HG03565 (cell line): ENCODE measurements around the gene EGF.
"Not testable (repeated sequence)": the region's sequence is repeated elsewhere in the genome, so short reads cannot be mapped to it uniquely, and the experiment has no call there.

Experiments used
- ATAC-seq: cut with Tn5 transposase; IDR thresholded peaks from one replicate; pipeline ENCODE4 v1.9.1; 2021; ENCODE audit warnings: mild to moderate bottlenecking, moderate library complexity; ENCODE audit not compliant: unreplicated experiment

The EGF gene

DNA sequence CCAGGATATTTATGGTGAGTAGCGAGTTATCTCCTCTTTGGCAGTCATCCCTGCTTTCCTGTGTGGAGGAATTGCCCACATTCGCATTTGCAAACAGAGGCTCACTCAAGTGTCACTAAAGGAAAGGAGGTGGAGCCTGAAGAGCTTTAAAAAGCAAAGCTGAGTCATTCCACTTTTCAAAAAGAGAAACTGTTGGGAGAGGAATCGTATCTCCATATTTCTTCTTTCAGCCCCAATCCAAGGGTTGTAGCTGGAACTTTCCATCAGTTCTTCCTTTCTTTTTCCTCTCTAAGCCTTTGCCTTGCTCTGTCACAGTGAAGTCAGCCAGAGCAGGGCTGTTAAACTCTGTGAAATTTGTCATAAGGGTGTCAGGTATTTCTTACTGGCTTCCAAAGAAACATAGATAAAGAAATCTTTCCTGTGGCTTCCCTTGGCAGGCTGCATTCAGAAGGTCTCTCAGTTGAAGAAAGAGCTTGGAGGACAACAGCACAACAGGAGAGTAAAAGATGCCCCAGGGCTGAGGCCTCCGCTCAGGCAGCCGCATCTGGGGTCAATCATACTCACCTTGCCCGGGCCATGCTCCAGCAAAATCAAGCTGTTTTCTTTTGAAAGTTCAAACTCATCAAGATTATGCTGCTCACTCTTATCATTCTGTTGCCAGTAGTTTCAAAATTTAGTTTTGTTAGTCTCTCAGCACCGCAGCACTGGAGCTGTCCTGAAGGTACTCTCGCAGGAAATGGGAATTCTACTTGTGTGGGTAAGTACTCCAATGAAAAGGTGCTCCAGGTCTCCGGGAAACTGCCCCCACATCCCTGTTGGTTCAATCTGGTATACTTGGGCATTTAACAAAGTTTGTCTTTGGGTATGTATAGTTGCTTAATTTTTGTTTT is at the start of gene EGF:
TSS of gene EGF (plus strand) at position 178 of the 890 bp plus-strand sequence. CDS start at position 631, 453 bp downstream.
- no peak for ATAC-seq

DNA sequence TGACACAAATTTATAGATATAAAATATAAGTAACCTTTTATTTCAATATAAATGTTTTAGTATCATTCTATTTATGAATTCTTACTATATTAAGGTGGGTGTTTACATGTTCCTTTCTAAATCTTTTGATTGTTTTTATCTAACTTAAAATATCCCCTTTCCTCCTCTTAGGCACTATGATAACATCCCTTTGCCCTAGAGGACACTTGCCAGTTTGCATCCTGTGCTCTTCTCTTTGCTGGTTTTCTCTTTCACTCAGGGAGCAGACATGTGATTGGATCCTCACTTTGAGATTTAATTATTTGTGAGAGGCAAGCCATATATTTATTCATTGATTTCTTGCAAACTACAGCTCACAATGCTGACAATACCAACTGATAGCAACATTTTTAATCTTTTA is 48.5 kb upstream of the EGF start:
- no peak for ATAC-seq

DNA sequence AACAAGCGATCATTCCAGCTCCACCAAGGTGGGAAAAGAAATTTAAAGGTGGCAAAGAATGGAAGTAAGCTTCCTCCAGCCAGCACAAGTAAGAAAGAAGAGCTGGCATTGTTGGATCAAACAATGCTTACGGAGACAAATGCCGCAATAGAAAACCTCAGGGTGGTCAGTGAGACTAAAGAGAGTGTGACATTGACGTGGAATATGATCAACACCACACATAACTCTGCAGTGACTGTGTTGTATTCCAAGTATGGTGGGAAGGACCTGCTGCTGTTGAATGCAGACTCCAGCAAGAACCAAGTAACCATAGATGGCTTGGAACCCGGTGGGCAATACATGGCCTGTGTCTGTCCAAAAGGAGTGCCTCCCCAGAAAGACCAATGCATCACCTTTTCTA is 42.6 kb upstream of the EGF start:
- ATAC-seq, result no peak

DNA sequence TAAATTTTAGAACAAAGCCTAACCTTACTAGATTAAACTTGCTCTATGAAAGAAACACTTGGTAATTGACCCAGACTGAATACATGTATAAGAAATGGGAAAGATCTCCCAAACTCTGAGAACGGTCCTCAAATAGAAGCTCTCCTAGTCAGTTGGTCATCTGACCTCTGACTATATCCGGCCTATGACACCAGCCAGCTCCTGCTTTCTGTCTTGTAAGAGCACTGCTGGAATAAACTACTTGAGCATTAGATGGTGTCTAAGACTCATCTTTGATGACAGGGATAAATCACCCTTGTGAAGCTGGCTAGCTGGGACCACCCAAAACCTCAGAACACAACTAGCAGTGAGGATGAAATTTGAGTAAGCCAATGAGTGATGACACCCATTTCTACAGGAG is 40.6 kb upstream of the EGF start:
- ATAC-seq, result no peak

DNA sequence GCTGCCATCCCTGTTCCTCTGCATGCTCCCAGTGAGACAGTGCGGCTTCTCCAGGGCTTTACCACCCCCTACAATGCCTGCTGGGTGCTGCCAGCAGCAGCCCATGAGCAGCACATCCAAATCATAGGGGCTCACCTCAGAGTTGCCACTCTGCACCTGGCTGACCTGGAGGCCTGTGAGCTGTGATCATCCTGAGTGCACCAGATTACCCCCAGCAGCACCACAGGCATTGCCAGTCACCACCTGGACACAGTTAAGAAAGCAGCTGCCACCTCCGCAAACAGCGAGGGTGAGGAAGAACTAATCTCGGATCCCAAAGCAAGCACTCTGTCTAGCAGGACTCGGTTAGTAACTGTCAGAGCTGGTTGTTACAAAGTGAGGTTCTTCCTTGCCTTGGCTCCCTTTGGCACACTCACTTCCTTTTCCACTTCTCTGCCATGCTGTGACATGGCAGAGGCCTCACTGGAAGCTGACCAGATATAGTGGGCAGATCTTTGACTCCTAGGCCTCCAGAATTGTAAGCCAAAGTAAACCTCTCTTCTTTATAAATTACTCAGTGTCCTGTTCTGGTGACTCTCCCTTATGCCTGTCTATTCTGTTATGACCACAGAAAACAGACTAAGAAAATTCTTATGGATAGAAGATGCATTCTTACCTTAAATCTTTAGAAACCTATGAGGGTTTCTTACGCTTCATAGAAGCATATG is 39.6 kb upstream of the EGF start:
- ATAC-seq, result no peak

DNA sequence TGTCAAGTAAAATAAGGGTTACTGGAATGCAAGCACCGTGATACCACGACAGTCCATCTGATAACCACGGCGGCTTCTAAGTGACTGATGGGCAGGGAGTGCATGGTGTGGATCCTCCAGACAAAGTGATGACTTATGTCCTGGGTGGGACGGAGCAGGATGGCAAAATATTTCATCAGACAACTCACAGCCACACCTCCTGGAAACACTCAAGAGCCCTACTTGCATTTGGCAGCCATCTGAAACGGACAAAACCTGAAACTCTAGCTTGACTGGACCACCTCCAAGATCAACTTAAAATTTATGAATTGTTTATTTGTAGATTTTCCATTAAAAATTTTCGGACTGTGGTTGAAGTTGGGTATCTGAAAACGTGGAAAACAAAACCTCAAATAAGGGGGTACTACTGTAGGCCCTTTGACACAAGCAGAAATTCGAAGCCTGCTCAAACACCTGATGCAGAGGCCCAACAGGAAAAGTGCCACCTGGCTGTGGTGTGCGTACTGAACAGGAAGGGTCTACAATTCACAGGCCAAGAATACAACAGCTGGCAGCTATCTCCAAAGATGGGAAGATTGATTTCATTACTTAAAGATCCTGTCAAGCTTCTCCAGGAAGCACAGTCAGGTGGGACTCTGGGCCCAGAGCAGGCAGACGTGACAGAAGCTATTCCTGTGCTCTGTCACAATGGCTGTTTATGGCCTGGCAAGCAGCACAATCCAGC is 38.7 kb upstream of the EGF start:
- no peak for ATAC-seq

DNA sequence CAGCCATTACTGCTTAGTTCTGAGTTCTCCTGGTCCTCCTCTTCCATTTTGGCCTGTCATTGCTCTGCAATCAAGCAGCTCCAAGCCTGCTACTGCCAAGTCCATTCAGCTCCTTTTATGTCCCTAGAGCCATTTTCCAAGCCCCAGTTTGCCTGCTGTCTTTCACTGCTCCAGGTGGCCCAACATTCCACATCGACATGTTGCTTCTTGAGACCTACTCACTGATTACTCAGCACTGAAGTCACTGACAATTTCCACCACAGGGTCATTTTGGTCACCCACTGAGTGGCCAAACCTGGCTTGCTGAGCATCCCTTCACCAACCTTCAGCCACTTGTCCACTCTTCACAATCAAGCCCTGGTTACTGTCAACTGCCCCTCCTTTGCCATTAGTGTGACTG is 37.6 kb upstream of the EGF start:
- ATAC-seq, result no peak

DNA sequence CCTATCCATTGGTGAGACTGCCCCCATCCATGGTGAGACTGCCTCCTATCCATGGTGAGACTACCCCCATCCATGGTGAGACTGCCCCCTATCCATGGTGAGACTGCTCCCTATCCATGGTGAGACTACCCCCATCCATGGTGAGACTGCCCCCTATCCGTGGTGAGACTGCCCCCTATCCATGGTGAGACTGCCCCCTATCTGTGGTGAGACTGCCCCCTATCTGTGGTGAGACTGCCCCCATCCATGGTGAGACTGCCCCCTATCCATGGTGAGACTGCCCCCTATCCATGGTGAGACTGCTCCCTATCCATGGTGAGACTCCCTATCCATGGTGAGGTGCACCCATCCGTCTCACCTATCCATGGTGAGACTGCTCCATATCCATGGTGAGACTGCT is 37.1 kb upstream of the EGF start:
- not testable (repeated sequence) for ATAC-seq

DNA sequence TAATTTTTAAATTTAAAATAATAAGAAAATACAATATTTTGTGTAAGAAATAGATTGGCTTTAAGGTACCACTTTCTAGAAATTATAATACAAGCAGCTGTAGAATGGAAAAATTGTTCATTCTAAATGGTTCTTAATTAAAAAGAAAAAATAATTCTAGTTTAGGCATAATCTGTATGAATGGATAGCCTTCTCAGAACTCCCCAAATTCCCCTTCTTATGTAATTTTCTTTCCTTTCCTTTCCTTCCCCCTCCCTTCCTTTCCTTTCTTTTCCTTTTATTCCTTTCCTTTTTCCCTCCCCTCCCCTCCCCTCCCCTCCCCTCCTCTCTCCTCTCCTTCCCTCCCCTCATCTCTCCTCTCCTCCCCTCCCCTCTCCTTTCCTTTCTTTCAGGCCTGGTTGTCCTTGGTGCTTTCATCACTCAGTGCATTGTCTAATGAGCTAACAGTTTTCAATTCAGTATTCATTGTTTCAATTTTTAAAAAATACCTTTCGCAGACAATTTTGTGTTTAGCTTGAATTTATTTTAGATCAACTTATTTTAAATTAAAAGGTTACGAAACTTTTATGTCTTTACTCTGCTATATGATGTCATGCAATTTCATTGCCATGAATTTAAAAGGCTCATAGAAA is 35.9 kb upstream of the EGF start:
- ATAC-seq, result no peak

DNA sequence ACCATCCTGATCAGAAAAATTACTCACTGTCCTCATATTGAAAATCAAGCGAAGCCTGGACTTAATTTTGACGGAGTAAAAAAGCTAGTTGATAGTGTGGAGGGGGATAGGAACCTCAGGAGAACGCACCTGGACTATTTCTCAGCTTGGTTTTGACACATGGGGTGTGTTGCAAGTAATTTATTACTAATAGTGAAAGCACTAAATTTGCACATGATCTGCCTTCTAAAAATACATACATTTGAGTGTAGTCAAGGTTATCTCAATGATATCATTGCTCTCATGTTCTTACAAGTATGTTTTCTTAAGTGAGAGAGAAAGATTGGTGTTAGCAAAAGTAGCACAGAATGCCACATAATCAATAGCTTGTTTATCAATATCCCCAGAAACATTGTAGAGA is 35.3 kb upstream of the EGF start:
- peak; percentile 94 for ATAC-seq

DNA sequence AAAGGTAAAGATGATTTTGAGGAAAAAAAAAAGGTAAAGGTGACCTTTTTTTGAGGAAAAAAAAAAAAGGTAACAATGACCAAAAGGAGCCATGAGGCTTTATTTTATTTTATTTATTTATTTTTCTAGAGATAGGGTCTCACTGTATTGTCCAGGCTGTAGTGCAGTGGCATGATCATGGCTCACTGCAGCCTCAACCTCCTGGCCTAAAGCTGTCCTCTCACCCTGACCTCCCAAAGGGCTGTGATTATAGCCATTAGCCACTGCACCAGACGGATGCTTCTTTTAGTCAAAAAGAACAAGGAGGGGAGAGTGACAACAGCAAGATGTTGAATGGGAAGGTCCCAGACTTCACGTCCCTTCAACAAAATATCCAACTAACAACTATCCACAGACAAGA is 34.3 kb upstream of the EGF start:
- ATAC-seq, result no peak

DNA sequence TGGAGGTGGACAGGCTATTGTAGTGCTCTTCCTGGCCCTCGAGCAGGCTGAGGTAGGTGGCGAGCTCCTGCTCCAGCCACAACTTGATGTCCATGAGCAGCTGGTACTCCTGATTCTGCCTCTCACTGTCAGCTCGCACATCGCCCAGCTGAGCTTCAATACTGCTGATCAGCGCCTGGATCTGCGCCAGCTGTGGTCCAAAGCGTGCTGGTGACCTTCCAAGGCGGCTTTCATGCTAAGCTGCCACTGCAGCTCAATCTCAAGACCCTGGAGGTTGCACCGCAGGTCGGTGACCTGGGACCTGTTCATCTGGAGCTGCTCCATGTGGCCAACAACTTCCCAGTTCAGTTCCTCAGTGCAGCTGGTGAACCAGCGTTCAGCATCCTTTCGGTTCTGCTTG is 33.6 kb upstream of the EGF start:
- no peak for ATAC-seq

DNA sequence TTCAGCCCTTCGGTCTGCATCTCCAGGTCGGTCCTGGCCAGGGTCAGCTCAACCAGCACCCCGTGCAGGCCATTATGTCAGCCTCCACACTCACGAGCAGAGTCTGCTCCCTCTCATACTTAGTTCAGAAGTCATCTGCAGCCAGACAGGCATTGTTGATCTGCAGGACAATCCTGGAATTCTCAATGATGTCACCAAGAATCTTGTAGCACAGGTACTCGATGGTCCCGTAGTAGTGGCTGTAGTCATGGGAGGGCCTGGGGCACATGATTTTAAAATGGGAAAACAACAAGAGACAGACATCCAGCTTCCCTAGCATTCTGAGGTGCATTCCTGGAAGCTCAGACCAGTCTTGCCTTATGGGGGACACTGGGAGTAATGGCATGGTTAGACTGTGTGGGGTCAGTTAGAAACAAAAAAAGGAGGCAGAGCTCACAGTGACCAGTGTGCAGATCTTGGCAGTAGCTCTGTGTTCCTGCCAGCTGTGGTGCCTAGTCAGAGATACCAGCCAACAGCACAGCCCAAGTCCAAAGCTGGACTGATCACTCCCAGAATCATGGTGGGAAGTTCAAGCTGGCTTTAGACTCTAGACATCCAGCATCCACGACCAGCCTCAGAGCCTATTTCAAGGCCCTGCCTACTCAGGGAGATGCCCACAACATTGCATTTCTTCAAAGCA is 32.9 kb upstream of the EGF start:
- ATAC-seq, result no peak

DNA sequence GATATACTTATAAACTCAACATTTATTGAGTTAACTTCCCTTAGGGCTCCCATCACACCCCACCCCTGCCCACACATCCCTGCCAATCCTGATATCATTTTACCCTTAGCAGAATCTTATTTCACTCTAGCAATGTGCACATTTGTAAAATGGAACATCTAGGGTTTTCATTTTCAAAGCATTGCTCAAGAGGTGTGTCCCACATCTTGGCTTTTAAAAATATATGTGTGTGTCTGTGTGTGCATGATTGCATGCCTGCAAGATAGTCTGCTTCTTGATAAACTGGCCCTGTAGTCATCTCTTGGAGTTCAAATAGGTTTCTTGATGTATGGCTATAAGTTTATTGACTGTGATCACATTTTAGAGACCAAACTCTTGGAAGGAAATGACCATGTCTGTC is 26.4 kb upstream of the EGF start:
- no peak for ATAC-seq

DNA sequence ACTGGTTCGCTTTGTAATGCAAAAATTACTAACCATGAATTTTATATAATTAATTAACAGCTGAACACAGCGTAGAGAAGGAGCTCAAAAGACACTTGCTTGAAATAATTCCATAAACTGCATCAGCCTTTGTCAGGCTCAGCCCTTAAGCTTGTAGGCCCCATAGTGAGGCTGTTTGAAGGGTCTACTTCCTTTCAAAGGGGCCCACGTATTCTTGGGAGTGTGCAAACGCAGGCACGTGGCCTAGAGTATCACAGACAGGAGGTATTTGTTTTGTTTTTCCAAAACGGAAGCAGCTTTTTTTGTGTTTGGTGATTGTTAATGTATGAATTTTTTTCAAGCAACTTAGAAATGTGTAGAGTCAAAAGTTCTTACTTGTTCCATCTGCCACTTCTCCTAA is 25.6 kb upstream of the EGF start:
- no peak for ATAC-seq

DNA sequence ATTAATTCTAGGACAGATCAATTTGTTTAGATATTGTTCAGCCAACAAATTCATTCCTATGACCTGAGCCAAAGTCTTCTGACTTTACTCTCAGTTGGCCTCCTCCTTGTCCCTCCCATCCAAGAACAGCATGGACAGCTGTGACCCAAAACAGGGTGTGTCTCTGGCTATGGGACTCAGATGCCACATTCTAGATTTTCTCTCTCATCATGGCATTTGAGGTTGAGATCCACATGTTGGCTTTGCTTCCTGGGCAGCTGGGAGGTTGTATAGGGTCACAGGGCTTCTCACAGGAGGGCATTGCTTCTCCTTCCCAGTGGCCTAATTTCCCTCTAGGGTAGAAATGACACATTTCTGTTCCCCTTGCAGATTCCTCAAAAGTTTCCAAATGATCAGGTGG is 22.6 kb upstream of the EGF start:
- no peak for ATAC-seq

DNA sequence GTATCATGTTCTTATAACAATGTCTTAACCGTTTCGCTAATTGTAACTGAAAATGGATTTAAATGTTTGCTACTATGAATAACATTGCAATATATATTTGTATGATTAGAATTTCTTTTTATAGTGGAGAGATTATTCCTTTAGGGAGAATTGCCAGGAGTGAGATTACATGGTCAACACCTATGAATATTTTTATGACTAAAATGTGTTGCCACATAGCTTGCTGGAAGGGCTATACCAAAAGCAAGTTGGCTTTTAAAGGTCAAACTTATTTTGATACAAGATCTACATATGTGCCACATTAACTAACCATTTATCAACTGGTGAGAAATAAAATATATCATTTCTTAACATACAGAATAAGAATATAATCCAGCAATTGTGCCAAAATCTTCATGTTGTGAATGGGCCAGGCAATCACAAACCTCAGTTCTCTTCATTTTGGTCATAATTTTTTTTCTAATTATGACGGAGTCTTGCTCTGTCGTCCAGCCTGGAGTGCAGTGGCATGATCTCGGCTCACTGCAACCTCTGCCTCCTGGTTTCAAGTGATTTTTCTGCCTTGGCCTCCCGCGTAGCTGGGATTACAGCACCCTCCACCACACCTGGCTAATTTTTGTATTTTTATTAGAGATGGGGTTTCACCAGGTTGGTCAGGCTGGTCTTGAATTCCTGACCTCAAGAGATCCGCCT is 10.0 kb upstream of the EGF start:
- ATAC-seq, result no peak

DNA sequence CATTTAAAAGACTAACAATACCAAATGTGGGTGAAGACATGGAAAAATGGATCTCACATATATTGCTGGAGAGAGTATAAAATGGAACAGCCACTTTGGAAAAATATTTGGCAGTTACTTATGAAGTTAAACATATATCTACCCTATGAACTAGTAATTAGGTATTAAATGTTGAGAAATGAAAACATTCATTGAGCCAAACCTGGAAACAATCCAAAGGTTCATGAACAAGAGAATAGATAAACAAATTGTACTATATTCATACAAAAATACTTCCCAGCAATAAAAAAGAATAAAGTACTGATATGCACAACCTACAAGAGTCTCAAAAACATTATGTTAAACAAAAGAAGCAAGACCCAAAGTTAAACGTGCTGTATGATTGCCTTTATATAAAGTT is 4.0 kb upstream of the EGF start:
- ATAC-seq, result no peak

DNA sequence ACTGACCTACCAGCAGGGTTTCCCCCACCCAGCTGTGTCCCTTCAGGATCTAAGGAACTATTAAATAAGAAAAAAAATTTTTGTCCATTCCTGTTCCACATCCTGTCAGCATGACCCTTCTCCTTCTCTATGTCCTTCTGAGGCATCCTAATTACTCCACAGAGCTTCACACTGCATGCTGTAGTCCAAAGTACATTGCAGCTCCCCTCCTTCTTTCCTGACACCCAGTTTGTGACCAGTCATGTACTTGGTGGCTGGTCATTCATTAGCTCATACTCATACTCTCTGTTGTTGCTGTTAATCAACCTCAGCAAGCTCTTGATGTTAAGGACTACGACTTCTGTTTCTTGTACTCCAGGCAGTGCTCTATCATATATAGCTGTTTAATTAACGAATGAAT is 2.4 kb upstream of the EGF start:
- no peak for ATAC-seq

DNA sequence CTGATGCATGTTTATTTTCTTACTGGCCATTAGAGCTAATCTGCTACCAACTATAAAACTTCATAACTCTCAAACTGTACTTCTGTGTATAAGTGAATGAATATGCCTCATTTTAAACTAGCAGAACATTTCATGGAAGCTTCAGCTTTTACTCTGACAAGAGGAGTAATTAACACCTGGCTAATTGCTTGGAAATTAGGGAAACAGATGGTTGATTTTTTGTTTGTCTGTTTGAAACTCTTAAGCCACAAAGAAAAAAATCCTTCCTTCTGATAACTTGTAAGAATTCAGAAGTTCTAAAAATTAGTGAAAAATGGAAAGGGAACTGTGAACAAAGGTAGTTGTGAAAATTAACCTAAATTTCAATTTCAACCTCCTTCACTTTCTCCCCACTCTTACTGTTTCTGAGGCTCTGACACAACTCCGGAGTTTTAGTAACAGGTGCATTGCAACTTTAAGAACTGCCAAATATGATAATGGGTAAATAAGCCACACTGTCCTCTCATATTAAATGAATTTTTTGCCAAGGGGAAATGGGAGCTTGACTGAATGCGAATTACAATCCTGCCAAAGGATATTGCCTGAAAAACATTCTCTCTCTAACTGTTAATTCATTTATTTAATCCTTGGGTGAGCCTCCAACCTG is 1.0 kb downstream of the EGF start:
- no peak for ATAC-seq
